Activated CD4-positive, alpha-beta T cell treated with anti-CD3 and anti-CD28 coated beads, Interleukin-2, amount 50 U/mL, for 1 hour (primary cell): ENCODE data around the gene PLSCR4.

Experiments
- DNase-seq: peaks from one replicate; pipeline ENCODE4 v3.0.0-alpha.2; 2020

The PLSCR4 gene

DNA sequence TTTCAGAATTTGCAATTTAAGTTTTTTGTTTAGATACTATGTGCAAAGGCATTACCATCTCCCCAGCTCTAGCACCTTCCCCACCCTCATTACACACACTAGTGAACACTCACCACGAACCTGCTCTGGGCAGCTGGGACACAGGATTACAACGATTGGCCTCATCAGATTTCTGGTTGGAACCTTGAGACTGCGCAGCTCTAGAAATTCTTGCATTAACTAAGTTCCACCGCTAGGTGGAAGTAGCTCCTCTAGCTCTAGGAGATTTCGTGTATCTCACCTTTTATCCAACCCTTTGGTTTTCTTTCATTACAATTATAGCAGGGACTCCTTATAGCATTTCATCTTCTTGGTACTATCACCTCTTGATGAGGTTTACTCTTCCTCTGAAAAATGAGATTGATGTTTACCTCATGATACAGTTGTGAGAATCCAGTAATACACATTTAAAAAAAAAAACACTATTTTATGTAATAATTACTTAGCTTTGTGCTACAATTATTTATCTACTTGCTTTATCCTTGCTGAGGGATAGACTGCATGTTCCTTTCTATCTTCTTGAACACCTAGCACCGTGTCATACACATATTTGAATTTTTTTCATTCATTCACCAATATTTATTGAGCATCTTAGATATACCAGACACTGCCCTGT is 61.3 kb downstream of the PLSCR4 start:
- no peak for DNase-seq

GRCh38 chr3:146187334-146187950 is 63.5 kb downstream of the PLSCR4 start:
- no peak for DNase-seq

DNA sequence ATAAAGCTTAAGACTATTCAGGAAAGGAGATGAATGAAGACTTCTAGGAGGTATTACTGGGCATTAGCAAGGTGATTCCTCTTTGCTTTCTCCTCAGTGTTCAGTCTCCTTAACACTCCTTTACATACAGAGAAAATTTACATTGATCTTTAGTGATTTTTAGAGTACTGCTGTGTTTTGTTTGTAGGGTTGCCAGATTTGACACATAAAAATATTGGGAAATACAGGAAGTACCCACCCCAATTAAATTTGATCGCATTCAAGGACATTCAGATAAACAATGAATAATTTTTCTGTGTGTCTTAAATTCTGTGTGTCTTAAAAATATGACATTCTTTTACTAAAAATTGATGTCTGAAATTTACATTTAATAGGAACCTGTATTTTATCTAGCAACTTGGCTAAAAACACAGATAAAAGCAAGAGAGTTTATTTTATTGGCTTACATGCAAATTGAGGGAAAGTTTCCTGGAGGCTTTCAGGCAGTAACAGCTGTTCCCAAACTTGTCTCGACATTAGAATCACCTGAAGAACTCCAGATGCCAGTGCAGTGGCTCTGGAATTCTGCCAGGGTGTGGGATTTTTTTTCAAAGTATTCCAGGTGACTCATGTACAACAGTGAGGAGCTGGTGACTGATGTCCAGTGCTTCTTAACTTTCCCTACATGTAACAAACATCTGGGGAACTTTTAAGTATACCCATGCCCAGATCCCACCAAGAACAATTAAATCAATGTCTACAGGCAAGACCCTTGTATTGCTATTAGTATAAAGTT is 66.5 kb downstream of the PLSCR4 start:
- DNase-seq = no peak

GRCh38 chr3:146181216-146181615 is 69.7 kb downstream of the PLSCR4 start:
- DNase-seq = no peak

DNA sequence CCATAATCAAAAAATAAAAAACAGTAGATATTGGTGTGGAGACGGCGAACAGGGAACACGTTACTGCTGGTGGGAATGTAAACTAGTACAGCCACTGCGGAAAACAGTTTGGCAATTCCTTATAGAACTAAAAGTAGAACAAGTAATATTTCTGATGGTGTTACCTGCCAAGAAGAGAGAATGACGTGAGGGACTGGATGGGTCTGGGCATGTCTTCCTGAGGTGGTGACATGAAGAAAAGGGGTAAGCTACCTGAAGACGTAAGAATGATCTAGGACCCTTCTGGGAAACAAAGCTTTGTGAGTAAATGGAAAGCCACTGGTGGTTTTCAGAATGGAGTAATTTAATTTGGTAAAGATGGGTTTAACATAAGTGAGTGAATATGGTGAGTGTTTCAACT is 70.5 kb downstream of the PLSCR4 start:
- no peak for DNase-seq

DNA sequence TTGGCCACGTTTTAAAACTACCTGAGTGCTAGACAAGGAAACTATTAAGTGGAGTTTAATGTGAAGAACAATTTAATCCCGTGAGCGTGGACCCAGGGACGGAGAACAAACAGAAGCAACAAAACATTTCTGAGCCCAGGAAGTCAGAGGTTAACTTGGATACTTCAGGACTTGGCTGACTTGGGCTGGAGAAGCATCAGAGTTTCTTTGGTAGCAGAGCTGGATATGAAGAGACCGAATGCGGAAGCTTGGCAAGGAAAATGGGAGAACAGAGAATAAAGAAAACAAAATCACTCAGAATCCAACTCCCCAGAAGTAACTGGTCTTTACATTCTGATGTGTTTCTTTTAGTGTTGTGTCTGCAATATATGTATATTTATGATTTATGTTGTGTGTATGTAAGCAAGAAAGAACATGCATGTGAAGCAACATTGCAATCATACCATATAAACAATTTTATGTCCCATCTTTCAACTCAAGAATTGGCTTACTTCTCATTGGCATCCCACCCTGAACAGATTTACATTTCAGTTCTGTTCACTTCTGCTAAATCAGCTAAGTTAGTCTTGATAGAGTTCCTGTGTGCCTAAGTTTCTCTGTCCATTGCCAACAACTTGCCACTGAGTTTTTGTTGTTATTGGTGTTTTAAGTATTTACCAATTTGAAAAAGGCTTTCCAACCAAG is 72.8 kb downstream of the PLSCR4 start:
- no peak for DNase-seq

DNA sequence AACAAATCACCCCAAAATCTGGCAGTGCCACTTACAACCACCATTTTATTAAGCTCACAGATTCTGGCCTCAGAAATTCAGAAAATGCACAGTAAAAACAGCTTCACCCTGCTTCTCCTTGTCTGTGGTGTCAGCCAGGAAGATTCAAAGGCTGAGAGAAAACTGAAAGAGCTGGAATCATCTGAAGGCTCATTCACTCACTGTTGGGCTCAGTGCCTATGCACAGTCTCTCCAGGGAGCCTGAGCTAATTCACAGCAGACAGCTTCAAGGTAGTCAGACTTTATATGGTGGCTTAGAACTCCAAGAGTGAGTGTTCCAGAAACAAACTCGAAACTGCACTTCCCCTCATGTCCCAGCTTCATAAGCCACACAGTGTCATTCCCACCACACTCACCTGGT is 73.4 kb downstream of the PLSCR4 start:
- no peak for DNase-seq

DNA sequence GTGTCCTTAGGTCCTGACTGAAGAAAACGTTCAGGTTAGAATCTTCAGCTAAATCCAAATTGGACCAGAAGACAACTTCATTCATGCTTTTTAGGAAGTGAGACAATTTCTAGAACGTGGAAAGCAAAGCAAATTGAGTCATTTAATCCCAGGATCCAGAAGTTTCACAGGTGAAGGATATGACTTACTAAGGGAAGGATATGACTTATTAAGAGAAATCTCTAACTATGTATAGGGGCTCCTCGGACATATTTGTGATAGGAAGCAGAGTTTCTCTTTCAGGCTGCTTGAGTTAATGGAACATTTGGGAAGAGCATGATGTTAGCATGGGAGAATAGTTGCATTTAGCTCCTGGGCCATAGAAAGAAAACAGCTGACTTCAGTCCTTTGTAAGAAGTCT is 73.8 kb downstream of the PLSCR4 start:
- DNase-seq = no peak

DNA sequence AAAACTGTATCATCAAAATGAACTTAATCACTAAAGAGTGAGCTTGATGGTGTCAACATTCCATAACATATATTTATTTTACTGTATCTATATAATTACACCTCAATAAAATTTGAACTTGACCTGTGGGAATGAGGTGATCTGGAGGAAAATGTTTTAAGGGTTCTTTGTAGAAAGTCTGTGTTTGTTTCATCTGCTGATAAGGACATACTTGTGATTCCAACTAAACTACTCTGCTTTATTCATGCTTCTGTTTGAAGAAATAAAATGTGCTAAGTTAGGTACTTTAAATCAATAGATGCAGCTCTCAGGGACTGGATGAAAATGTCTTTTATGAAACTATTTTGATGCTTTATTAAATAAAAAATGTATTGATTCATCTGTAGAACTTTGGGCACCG is 78.3 kb downstream of the PLSCR4 start:
- no peak for DNase-seq

GRCh38 chr3:146170591-146170990 is 80.3 kb downstream of the PLSCR4 start:
- DNase-seq = no peak

GRCh38 chr3:146169891-146170290 is 81.0 kb downstream of the PLSCR4 start:
- no peak for DNase-seq

GRCh38 chr3:146166826-146167225 is 84.1 kb downstream of the PLSCR4 start:
- no peak for DNase-seq

DNA sequence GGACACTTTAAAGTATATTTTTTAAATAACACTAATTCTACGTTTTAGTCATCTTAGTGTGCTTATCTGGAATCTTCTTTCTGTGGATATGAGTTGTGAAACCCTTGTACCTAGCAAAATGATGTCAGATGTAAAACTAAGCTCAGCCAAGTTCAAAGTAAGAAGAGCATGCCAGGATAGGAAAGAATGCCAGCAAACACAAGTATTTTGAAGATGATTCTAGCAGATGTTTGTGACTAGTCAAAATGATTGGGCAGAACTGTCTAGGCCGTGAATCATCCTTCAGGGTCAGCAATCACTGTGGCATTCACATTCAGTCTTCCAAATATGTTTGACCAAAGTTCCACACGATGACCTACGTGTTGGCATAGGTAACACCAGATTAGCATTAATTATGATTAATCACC is 84.5 kb downstream of the PLSCR4 start:
- DNase-seq = no peak

- no peak for DNase-seq
Measured at GRCh38 chr3:146165877-146166276, 85.0 kb downstream of the PLSCR4 start.

- no peak for DNase-seq
Measured at GRCh38 chr3:146164971-146165769, 85.7 kb downstream of the PLSCR4 start.

- no peak for DNase-seq
Measured at GRCh38 chr3:146164506-146164905, 86.4 kb downstream of the PLSCR4 start.

GRCh38 chr3:146164071-146164470 is 86.8 kb downstream of the PLSCR4 start:
- DNase-seq = no peak

- no peak for DNase-seq
Measured at GRCh38 chr3:146163584-146163983, 87.3 kb downstream of the PLSCR4 start.

DNA sequence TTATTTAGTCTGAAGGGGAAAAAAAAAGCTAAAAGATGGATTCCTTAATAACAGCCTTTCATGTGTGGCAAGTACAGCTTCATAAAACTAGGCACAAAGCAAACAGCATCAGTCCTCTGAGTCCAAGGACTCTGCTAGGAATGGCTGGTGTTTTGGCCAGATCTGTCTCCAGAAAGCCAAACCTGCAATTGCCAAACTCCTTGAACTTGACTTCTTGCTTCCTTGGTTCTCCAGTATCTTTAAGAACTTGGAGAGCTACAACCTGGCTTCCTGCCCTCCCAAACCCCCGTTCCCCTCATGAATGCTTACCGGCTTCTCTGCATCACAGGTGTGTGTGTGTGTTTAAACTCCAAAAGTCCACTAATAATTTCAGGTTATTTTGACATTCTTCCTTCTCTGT is 88.3 kb downstream of the PLSCR4 start:
- DNase-seq = no peak

- DNase-seq = no peak
Measured at GRCh38 chr3:146161663-146162002, 89.3 kb downstream of the PLSCR4 start.

- no peak for DNase-seq
Measured at GRCh38 chr3:146160964-146161662, 89.8 kb downstream of the PLSCR4 start, which contains the start of gene PLOD2. PLOD2 (minus strand) TSS chr3:146161184; CDS start chr3:146160989, 195 bp downstream.

DNA sequence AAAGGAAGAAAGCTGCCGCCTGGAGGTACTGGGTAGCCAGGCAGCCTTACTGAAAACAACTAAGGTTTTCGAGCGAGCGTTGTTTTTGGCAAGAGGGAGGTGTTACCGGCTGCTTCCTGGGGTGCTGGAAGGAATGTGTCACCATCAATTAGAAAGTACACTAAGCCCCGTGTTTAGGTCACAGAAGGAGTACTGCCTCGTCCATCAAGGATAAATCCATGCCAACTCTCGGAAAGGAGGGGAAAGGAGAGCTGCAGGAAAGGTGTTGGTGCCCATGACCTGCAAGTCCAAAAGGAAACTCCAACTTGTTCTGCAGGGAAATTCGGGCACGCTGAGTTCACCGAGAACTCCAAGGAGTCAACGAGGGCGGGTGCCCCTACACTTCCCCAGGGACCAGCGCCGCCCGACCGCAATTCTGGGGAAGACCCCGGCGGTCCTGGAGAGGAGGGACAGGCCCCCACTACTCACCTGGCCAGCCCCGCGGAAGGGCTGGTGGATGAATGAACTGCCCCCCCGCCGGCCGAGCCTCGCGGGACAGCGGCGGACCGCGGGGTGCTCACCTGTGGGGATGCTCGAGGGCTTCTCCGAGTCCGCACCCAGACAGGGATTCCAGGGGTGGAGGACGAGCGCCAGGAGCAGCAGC is 90.5 kb downstream of the PLSCR4 start:
- DNase-seq = no peak
